ENCODE data around the gene BTBD7. TPM values are rescaled to one million over a fixed set of nuclear protein-coding genes. Genes with fewer than 3 reads are reported as not detected.

BTBD7 gene
- total and polyA plus RNA-seq, 4 donors: 7.8 to 47.7 (median 19.4) TPM

- 28 to 36% methylated on average over 17 of the region's 17 CpGs for WGBS, 2 donors
- DNase-seq (peak in 2 of 3 donors; percentile 25 to 38), ATAC-seq (ENCODE audit: insufficient read depth, low FRiP score) (no peak)
- no peak for TF ChIP-seq CTCF (IDR thresholded peaks at IDR 0.05; ENCODE audit: control extremely low read depth, extremely low read depth)
- Histone ChIP-seq H3K9me3 (ENCODE audit: control insufficient read depth in 4 of 4, insufficient read depth in 3 of 4, low read length in 3 of 4) (no peaks in the 10 kb centered on the region), H3K4me3 (no peak overlapping the region), H3K27me3 (ENCODE audit: control insufficient read depth in 3 of 3, insufficient read depth in 3 of 3, low read length in 2 of 3) (no peaks in the 10 kb centered on the region), H3K27ac (ENCODE audit: low read depth in 1 of 2, low read length in 1 of 2) (peak overlapping the region in 1 of 2 donors; percentile 24), H3K9ac (ENCODE audit: insufficient read depth in 1 of 2, low read length in 2 of 2) (no peak overlapping the region), H3K36me3 (ENCODE audit: control insufficient read depth in 4 of 4, insufficient read depth in 4 of 4, low read length in 4 of 4) (no peaks in the 10 kb centered on the region), H3K4me1 (ENCODE audit: control insufficient read depth in 5 of 5, insufficient read depth in 5 of 5, low read length in 5 of 5) (peaks cover 0 to 26% (median 6%) of the 10 kb centered on the region in 5 donors)
Observed at GRCh38 chr14:93331002-93331727, 1.7 kb downstream of the BTBD7 start.

- H3K4me3 ChIP-seq: no peak overlapping the region
- no peaks in the 10 kb centered on the region for H3K9me3 ChIP-seq (ENCODE audit: control insufficient read depth in 4 of 4, insufficient read depth in 3 of 4, low read length in 3 of 4)
- 92 to 96% methylated on average over 2 of the region's 2 CpGs for WGBS, 2 donors
- H3K27me3 ChIP-seq (ENCODE audit: control insufficient read depth in 3 of 3, insufficient read depth in 3 of 3, low read length in 2 of 3): no peaks in the 10 kb centered on the region
- TF ChIP-seq CTCF (IDR thresholded peaks at IDR 0.05; ENCODE audit: control extremely low read depth, extremely low read depth): no peak
- no peaks in the 10 kb centered on the region for H3K36me3 ChIP-seq (ENCODE audit: control insufficient read depth in 4 of 4, insufficient read depth in 4 of 4, low read length in 4 of 4)
- DNase-seq: no peak
- peaks cover 0 to 26% (median 7%) of the 10 kb centered on the region in 5 donors for H3K4me1 ChIP-seq (ENCODE audit: control insufficient read depth in 5 of 5, insufficient read depth in 5 of 5, low read length in 5 of 5)
- H3K27ac ChIP-seq (ENCODE audit: low read depth in 1 of 2, low read length in 1 of 2): no peak overlapping the region
- ATAC-seq (ENCODE audit: insufficient read depth, low FRiP score): no peak
- no peak overlapping the region for H3K9ac ChIP-seq (ENCODE audit: insufficient read depth in 1 of 2, low read length in 2 of 2)
Observed at GRCh38 chr14:93330609-93331000, 2.2 kb downstream of the BTBD7 start.

- Histone ChIP-seq H3K4me3 (no peak overlapping the region), H3K4me1 (ENCODE audit: control insufficient read depth in 5 of 5, insufficient read depth in 5 of 5, low read length in 5 of 5) (peaks cover 0 to 26% (median 7%) of the 10 kb centered on the region in 5 donors), H3K27ac (ENCODE audit: low read depth in 1 of 2, low read length in 1 of 2) (no peak overlapping the region), H3K9me3 (ENCODE audit: control insufficient read depth in 4 of 4, insufficient read depth in 3 of 4, low read length in 3 of 4) (no peaks in the 10 kb centered on the region), H3K27me3 (ENCODE audit: control insufficient read depth in 3 of 3, insufficient read depth in 3 of 3, low read length in 2 of 3) (no peaks in the 10 kb centered on the region), H3K36me3 (ENCODE audit: control insufficient read depth in 4 of 4, insufficient read depth in 4 of 4, low read length in 4 of 4) (no peaks in the 10 kb centered on the region), H3K9ac (ENCODE audit: insufficient read depth in 1 of 2, low read length in 2 of 2) (no peak overlapping the region)
- ATAC-seq (ENCODE audit: insufficient read depth, low FRiP score): no peak
- 56 to 74% methylated on average over 5 of the region's 5 CpGs for WGBS, 2 donors
- no peak for DNase-seq
- no peak for TF ChIP-seq CTCF (IDR thresholded peaks at IDR 0.05; ENCODE audit: control extremely low read depth, extremely low read depth)
Observed at GRCh38 chr14:93329965-93330608, 2.7 kb downstream of the BTBD7 start.

Measured in lung (tissue), 12 donors.